Measurements from ENCODE around the gene NEGR1. TPM values are rescaled to one million over a fixed set of nuclear protein-coding genes. Genes with fewer than 3 reads are reported as not detected.

Gene NEGR1
- total RNA-seq, 2 experiments from 2014 or later: not detected

GRCh38 chr1:71618191-71618590 lies 664.1 kb downstream of the NEGR1 start:
- H3K4me2 ChIP-seq (ENCODE audit: low read length): no peak overlapping the region
- H3K9me2 ChIP-seq (ENCODE audit: insufficient read depth, low read length): no peaks in the 10 kb centered on the region
- TF ChIP-seq EZH2phosphoT487 (IDR thresholded peaks at IDR 0.05; ENCODE audit: borderline replicate concordance, low read depth, low read length): no peak
- TF ChIP-seq, protein P1, sequence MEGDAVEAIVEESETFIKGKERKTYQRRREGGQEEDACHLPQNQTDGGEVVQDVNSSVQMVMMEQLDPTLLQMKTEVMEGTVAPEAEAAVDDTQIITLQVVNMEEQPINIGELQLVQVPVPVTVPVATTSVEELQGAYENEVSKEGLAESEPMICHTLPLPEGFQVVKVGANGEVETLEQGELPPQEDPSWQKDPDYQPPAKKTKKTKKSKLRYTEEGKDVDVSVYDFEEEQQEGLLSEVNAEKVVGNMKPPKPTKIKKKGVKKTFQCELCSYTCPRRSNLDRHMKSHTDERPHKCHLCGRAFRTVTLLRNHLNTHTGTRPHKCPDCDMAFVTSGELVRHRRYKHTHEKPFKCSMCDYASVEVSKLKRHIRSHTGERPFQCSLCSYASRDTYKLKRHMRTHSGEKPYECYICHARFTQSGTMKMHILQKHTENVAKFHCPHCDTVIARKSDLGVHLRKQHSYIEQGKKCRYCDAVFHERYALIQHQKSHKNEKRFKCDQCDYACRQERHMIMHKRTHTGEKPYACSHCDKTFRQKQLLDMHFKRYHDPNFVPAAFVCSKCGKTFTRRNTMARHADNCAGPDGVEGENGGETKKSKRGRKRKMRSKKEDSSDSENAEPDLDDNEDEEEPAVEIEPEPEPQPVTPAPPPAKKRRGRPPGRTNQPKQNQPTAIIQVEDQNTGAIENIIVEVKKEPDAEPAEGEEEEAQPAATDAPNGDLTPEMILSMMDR (conservative IDR thresholded peaks at IDR 0.05; ENCODE audit: low read length): no peak
- H4K20me1 ChIP-seq (ENCODE audit: insufficient read depth, low read length): no peaks in the 10 kb centered on the region
- no peak overlapping the region for H2AFZ ChIP-seq (ENCODE audit: low read length)
- H3K79me2 ChIP-seq (ENCODE audit: insufficient read depth, low read depth, low read length): no peaks in the 10 kb centered on the region
- H3K27ac ChIP-seq (ENCODE audit: low read depth, low read length, poor library complexity, severe bottlenecking): no peak overlapping the region
- no TSS peak for BruUV-seq (replicated peaks)
- H3K9me3 ChIP-seq (ENCODE audit: low read length): no peaks in the 10 kb centered on the region
- no peaks in the 10 kb centered on the region for H3K36me3 ChIP-seq (ENCODE audit: insufficient read depth, low read length)
- H3K4me3 ChIP-seq (ENCODE audit: low read depth, low read length, poor library complexity, severe bottlenecking): no peak overlapping the region
- ChIA-PET CTCF (ENCODE audit: unreplicated experiment) (no interaction called here), POLR2A (interaction anchor here (0.6 kb wide), 1 partner anchor 912 kb away, joined by 3 read pairs; no protein-coding TSS in a partner anchor)
- no peaks in the 10 kb centered on the region for H3K4me1 ChIP-seq (ENCODE audit: insufficient read depth, low read length, poor library complexity, severe bottlenecking)
- no peak for DNase-seq (ENCODE audit: low spot score)
- intact Hi-C loops (cut with micrococcal nuclease; ENCODE audit: unreplicated experiment): no loop called here

DNA sequence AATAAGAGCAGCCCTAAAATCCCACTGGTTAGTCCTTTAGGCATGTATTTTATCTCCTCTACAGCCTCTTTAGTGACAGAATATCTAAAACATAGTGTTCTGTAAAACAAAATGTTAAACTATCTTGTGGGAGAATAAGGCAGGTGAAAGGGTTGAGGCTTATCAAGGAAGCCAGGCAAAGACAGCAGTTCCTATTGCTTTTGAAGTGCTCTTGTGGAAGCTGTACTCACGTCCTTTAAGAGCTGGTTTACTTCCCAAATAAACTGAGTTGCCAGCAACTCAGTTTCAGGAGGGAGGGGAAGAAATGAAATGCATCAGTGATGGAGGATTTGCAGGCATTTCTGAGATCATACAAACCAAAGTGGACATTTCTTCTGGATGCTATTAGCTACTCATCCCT lies 671.9 kb downstream of the NEGR1 start:
- no peak for TF ChIP-seq EZH2phosphoT487 (IDR thresholded peaks at IDR 0.05; ENCODE audit: borderline replicate concordance, low read depth, low read length)
- TF ChIP-seq, protein P1 (conservative IDR thresholded peaks at IDR 0.05; ENCODE audit: low read length): no peak
- H3K4me2 ChIP-seq (ENCODE audit: low read length): no peak overlapping the region
- no TSS peak for BruUV-seq (replicated peaks)
- no peaks in the 10 kb centered on the region for H3K36me3 ChIP-seq (ENCODE audit: insufficient read depth, low read length)
- H3K4me3 ChIP-seq (ENCODE audit: low read depth, low read length, poor library complexity, severe bottlenecking): no peak overlapping the region
- no peaks in the 10 kb centered on the region for H3K4me1 ChIP-seq (ENCODE audit: insufficient read depth, low read length, poor library complexity, severe bottlenecking)
- DNase-seq (ENCODE audit: low spot score): no peak
- ChIA-PET POLR2A (interaction anchor here (1.8 kb wide), 1 partner anchor 32 kb away, joined by 4 read pairs; no protein-coding TSS in a partner anchor), CTCF (ENCODE audit: unreplicated experiment) (no interaction called here)
- H3K27ac ChIP-seq (ENCODE audit: low read depth, low read length, poor library complexity, severe bottlenecking): no peak overlapping the region
- intact Hi-C loops (cut with micrococcal nuclease; ENCODE audit: unreplicated experiment): no loop called here
- no peaks in the 10 kb centered on the region for H3K9me3 ChIP-seq (ENCODE audit: low read length)
- H3K9me2 ChIP-seq (ENCODE audit: insufficient read depth, low read length): no peaks in the 10 kb centered on the region; the same call in 1 of the 2 replicates
- no peak overlapping the region for H2AFZ ChIP-seq (ENCODE audit: low read length)
- H3K79me2 ChIP-seq (ENCODE audit: insufficient read depth, low read depth, low read length): no peaks in the 10 kb centered on the region
- H4K20me1 ChIP-seq (ENCODE audit: insufficient read depth, low read length): no peaks in the 10 kb centered on the region

GRCh38 chr1:71603044-71603776 lies 679.1 kb downstream of the NEGR1 start:
- no peaks in the 10 kb centered on the region for H3K9me2 ChIP-seq (ENCODE audit: insufficient read depth, low read length)
- no peaks in the 10 kb centered on the region for H3K9me3 ChIP-seq (ENCODE audit: low read length)
- no peak overlapping the region for H2AFZ ChIP-seq (ENCODE audit: low read length)
- H3K4me3 ChIP-seq (ENCODE audit: low read depth, low read length, poor library complexity, severe bottlenecking): no peak overlapping the region
- no peak overlapping the region for H3K4me2 ChIP-seq (ENCODE audit: low read length)
- ChIA-PET POLR2A (no interaction called here), CTCF (ENCODE audit: unreplicated experiment) (no interaction called here)
- no peaks in the 10 kb centered on the region for H3K36me3 ChIP-seq (ENCODE audit: insufficient read depth, low read length)
- TF ChIP-seq, protein P1 (conservative IDR thresholded peaks at IDR 0.05; ENCODE audit: low read length): no peak
- no peak overlapping the region for H3K27ac ChIP-seq (ENCODE audit: low read depth, low read length, poor library complexity, severe bottlenecking)
- intact Hi-C loops (cut with micrococcal nuclease; ENCODE audit: unreplicated experiment): no loop called here
- BruUV-seq (replicated peaks): no TSS peak
- H3K4me1 ChIP-seq (ENCODE audit: insufficient read depth, low read length, poor library complexity, severe bottlenecking): no peaks in the 10 kb centered on the region
- DNase-seq (ENCODE audit: low spot score): no peak
- H3K79me2 ChIP-seq (ENCODE audit: insufficient read depth, low read depth, low read length): no peaks in the 10 kb centered on the region
- no peaks in the 10 kb centered on the region for H4K20me1 ChIP-seq (ENCODE audit: insufficient read depth, low read length)

Data from OCI-LY7 (cell line).